ENCODE results near the gene NRBF2.
A peak's percentile ranks its signal among the peaks of the same experiment; 100 is the strongest.
"Not testable (repeated sequence)": the region's sequence is repeated elsewhere in the genome, so short reads cannot be mapped to it uniquely, and the experiment has no call there.

Gene NRBF2

GRCh38 chr10:63133056-63133820, at the start of gene NRBF2:
Gene NRBF2 (plus strand): TSS chr10:63133328. CDS start chr10:63133471, 143 bp downstream.
- H3K36me3 ChIP-seq (ENCODE audit: control insufficient read depth in 2 of 2, insufficient read depth in 2 of 2, low read length in 2 of 2), result no peaks in the 10 kb centered on the region
- H3K4me1 ChIP-seq (ENCODE audit: control insufficient read depth in 2 of 2, insufficient read depth in 2 of 2, low read length in 2 of 2), result peaks cover 7 to 9% of the 10 kb centered on the region in 2 donors
- H3K9ac ChIP-seq (ENCODE audit: low read depth in 1 of 2, low read length in 2 of 2), result peak within 1 kb of the TSS; percentile 98 to 99
- peak within 1 kb of the TSS; percentile 92 to 98 for H3K27ac ChIP-seq (ENCODE audit: low read depth in 2 of 2, low read length in 2 of 2)
- H3K27me3 ChIP-seq (ENCODE audit: control insufficient read depth in 2 of 2, insufficient read depth in 2 of 2, low read length in 2 of 2), result no peaks in the 10 kb centered on the region
- H3K4me3 ChIP-seq (ENCODE audit: low read length in 2 of 2), result peak within 1 kb of the TSS; percentile 89 to 91
- no peaks in the 10 kb centered on the region for H3K9me3 ChIP-seq (ENCODE audit: control insufficient read depth in 2 of 2, low read length in 2 of 2)

GRCh38 chr10:63083406-63083805, 49.7 kb upstream of the NRBF2 start:
- not testable (repeated sequence) for H3K4me3 ChIP-seq (ENCODE audit: low read length in 2 of 2); H3K27ac ChIP-seq (ENCODE audit: low read depth in 2 of 2, low read length in 2 of 2); H3K9ac ChIP-seq (ENCODE audit: low read depth in 1 of 2, low read length in 2 of 2); H3K9me3 ChIP-seq (ENCODE audit: control insufficient read depth in 2 of 2, low read length in 2 of 2); H3K27me3 ChIP-seq (ENCODE audit: control insufficient read depth in 2 of 2, insufficient read depth in 2 of 2, low read length in 2 of 2); H3K4me1 ChIP-seq (ENCODE audit: control insufficient read depth in 2 of 2, insufficient read depth in 2 of 2, low read length in 2 of 2); H3K36me3 ChIP-seq (ENCODE audit: control insufficient read depth in 2 of 2, insufficient read depth in 2 of 2, low read length in 2 of 2)

GRCh38 chr10:63083904-63084689, 49.0 kb upstream of the NRBF2 start:
- no peak overlapping the region for H3K27ac ChIP-seq (ENCODE audit: low read depth in 2 of 2, low read length in 2 of 2)
- H3K9me3 ChIP-seq (ENCODE audit: control insufficient read depth in 2 of 2, low read length in 2 of 2), result no peaks in the 10 kb centered on the region
- no peaks in the 10 kb centered on the region for H3K4me1 ChIP-seq (ENCODE audit: control insufficient read depth in 2 of 2, insufficient read depth in 2 of 2, low read length in 2 of 2)

GRCh38 chr10:63084690-63085382, 48.3 kb upstream of the NRBF2 start:
- Histone ChIP-seq H3K27ac (ENCODE audit: low read depth in 2 of 2, low read length in 2 of 2) (no peak overlapping the region), H3K4me1 (ENCODE audit: control insufficient read depth in 2 of 2, insufficient read depth in 2 of 2, low read length in 2 of 2) (no peaks in the 10 kb centered on the region), H3K27me3 (ENCODE audit: control insufficient read depth in 2 of 2, insufficient read depth in 2 of 2, low read length in 2 of 2) (peaks cover 0 to 2% of the 10 kb centered on the region in 2 donors), H3K4me3 (ENCODE audit: low read length in 2 of 2) (no peak overlapping the region), H3K9me3 (ENCODE audit: control insufficient read depth in 2 of 2, low read length in 2 of 2) (no peaks in the 10 kb centered on the region), H3K9ac (ENCODE audit: low read depth in 1 of 2, low read length in 2 of 2) (no peak overlapping the region), H3K36me3 (ENCODE audit: control insufficient read depth in 2 of 2, insufficient read depth in 2 of 2, low read length in 2 of 2) (no peaks in the 10 kb centered on the region)

More at GRCh38 chr10:63083904-63084689, 49.0 kb upstream of the NRBF2 start:
- Histone ChIP-seq H3K27me3 (ENCODE audit: control insufficient read depth in 2 of 2, insufficient read depth in 2 of 2, low read length in 2 of 2) (peaks cover 0 to 2% of the 10 kb centered on the region in 2 donors), H3K36me3 (ENCODE audit: control insufficient read depth in 2 of 2, insufficient read depth in 2 of 2, low read length in 2 of 2) (no peaks in the 10 kb centered on the region), H3K4me3 (ENCODE audit: low read length in 2 of 2) (no peak overlapping the region), H3K9ac (ENCODE audit: low read depth in 1 of 2, low read length in 2 of 2) (no peak overlapping the region)

- Histone ChIP-seq H3K27ac (ENCODE audit: low read depth in 2 of 2, low read length in 2 of 2) (no peak overlapping the region), H3K9me3 (ENCODE audit: control insufficient read depth in 2 of 2, low read length in 2 of 2) (no peaks in the 10 kb centered on the region), H3K4me1 (ENCODE audit: control insufficient read depth in 2 of 2, insufficient read depth in 2 of 2, low read length in 2 of 2) (no peaks in the 10 kb centered on the region), H3K4me3 (ENCODE audit: low read length in 2 of 2) (no peak overlapping the region), H3K27me3 (ENCODE audit: control insufficient read depth in 2 of 2, insufficient read depth in 2 of 2, low read length in 2 of 2) (peaks cover 0 to 2% of the 10 kb centered on the region in 2 donors), H3K36me3 (ENCODE audit: control insufficient read depth in 2 of 2, insufficient read depth in 2 of 2, low read length in 2 of 2) (no peaks in the 10 kb centered on the region), H3K9ac (ENCODE audit: low read depth in 1 of 2, low read length in 2 of 2) (no peak overlapping the region)
Measured at GRCh38 chr10:63093227-63093626, 39.9 kb upstream of the NRBF2 start.

GRCh38 chr10:63094405-63094804, 38.7 kb upstream of the NRBF2 start:
- Histone ChIP-seq H3K27ac (ENCODE audit: low read depth in 2 of 2, low read length in 2 of 2) (no peak overlapping the region), H3K27me3 (ENCODE audit: control insufficient read depth in 2 of 2, insufficient read depth in 2 of 2, low read length in 2 of 2) (no peaks in the 10 kb centered on the region), H3K36me3 (ENCODE audit: control insufficient read depth in 2 of 2, insufficient read depth in 2 of 2, low read length in 2 of 2) (no peaks in the 10 kb centered on the region), H3K9ac (ENCODE audit: low read depth in 1 of 2, low read length in 2 of 2) (no peak overlapping the region), H3K4me1 (ENCODE audit: control insufficient read depth in 2 of 2, insufficient read depth in 2 of 2, low read length in 2 of 2) (no peaks in the 10 kb centered on the region), H3K9me3 (ENCODE audit: control insufficient read depth in 2 of 2, low read length in 2 of 2) (no peaks in the 10 kb centered on the region), H3K4me3 (ENCODE audit: low read length in 2 of 2) (no peak overlapping the region)

- Histone ChIP-seq H3K4me1 (ENCODE audit: control insufficient read depth in 2 of 2, insufficient read depth in 2 of 2, low read length in 2 of 2) (no peaks in the 10 kb centered on the region), H3K27me3 (ENCODE audit: control insufficient read depth in 2 of 2, insufficient read depth in 2 of 2, low read length in 2 of 2) (no peaks in the 10 kb centered on the region), H3K4me3 (ENCODE audit: low read length in 2 of 2) (no peak overlapping the region), H3K9ac (ENCODE audit: low read depth in 1 of 2, low read length in 2 of 2) (no peak overlapping the region), H3K9me3 (ENCODE audit: control insufficient read depth in 2 of 2, low read length in 2 of 2) (no peaks in the 10 kb centered on the region), H3K27ac (ENCODE audit: low read depth in 2 of 2, low read length in 2 of 2) (no peak overlapping the region), H3K36me3 (ENCODE audit: control insufficient read depth in 2 of 2, insufficient read depth in 2 of 2, low read length in 2 of 2) (no peaks in the 10 kb centered on the region)
Measured at GRCh38 chr10:63094881-63095280, 38.2 kb upstream of the NRBF2 start.

GRCh38 chr10:63099734-63100133, 33.4 kb upstream of the NRBF2 start:
- no peaks in the 10 kb centered on the region for H3K9me3 ChIP-seq (ENCODE audit: control insufficient read depth in 2 of 2, low read length in 2 of 2)
- no peak overlapping the region for H3K9ac ChIP-seq (ENCODE audit: low read depth in 1 of 2, low read length in 2 of 2)
- H3K27me3 ChIP-seq (ENCODE audit: control insufficient read depth in 2 of 2, insufficient read depth in 2 of 2, low read length in 2 of 2), result no peaks in the 10 kb centered on the region
- no peaks in the 10 kb centered on the region for H3K36me3 ChIP-seq (ENCODE audit: control insufficient read depth in 2 of 2, insufficient read depth in 2 of 2, low read length in 2 of 2)
- no peak overlapping the region for H3K27ac ChIP-seq (ENCODE audit: low read depth in 2 of 2, low read length in 2 of 2)
- H3K4me3 ChIP-seq (ENCODE audit: low read length in 2 of 2), result no peak overlapping the region
- no peaks in the 10 kb centered on the region for H3K4me1 ChIP-seq (ENCODE audit: control insufficient read depth in 2 of 2, insufficient read depth in 2 of 2, low read length in 2 of 2)

GRCh38 chr10:63101091-63101490, 32.0 kb upstream of the NRBF2 start:
- not testable (repeated sequence) for H3K36me3 ChIP-seq (ENCODE audit: control insufficient read depth in 2 of 2, insufficient read depth in 2 of 2, low read length in 2 of 2); H3K27me3 ChIP-seq (ENCODE audit: control insufficient read depth in 2 of 2, insufficient read depth in 2 of 2, low read length in 2 of 2); H3K4me3 ChIP-seq (ENCODE audit: low read length in 2 of 2); H3K9ac ChIP-seq (ENCODE audit: low read depth in 1 of 2, low read length in 2 of 2); H3K27ac ChIP-seq (ENCODE audit: low read depth in 2 of 2, low read length in 2 of 2); H3K4me1 ChIP-seq (ENCODE audit: control insufficient read depth in 2 of 2, insufficient read depth in 2 of 2, low read length in 2 of 2); H3K9me3 ChIP-seq (ENCODE audit: control insufficient read depth in 2 of 2, low read length in 2 of 2)

Data from mucosa of rectum (tissue), 2 donors.